Fibroblast of lung (primary cell): ENCODE data around the gene TCF4. TPM values are rescaled to one million over a fixed set of nuclear protein-coding genes. Genes with fewer than 3 reads are reported as not detected.

ENCODE experiments used
- DNase-seq, 2 donors: peaks; one replicate each; pipeline versions ENCODE4 v3.0.0 to v3.0.0-alpha.2; 2010; ENCODE audit warnings: low read depth in 2 of 2
- H2AFZ ChIP-seq: 2 replicates; pipeline ENCODE4 v1.5.1; 2012; ENCODE audit warnings: low read length, control low read depth, inconsistent platforms
- H3K27ac ChIP-seq: 2 replicates; pipeline ENCODE4 v1.5.1; 2011; ENCODE audit warnings: low read length, control low read depth; ENCODE audit not compliant: insufficient read depth
- H3K27me3 ChIP-seq: 2 replicates; pipeline ENCODE4 v1.5.1; 2011; ENCODE audit warnings: mild to moderate bottlenecking, low read length; ENCODE audit not compliant: control insufficient read depth, insufficient read depth
- H3K36me3 ChIP-seq: 2 replicates; pipeline ENCODE4 v1.5.1; 2011; ENCODE audit warnings: low read length; ENCODE audit not compliant: control insufficient read depth, insufficient read depth
- H3K4me1 ChIP-seq: 2 replicates; pipeline ENCODE4 v1.5.1; 2011; ENCODE audit warnings: low read length; ENCODE audit not compliant: control insufficient read depth, insufficient read depth; ENCODE audit errors: extremely low read depth
- H3K4me2 ChIP-seq: 2 replicates; pipeline ENCODE4 v1.5.1; 2011; ENCODE audit warnings: low read length, control low read depth; ENCODE audit not compliant: insufficient read depth; ENCODE audit errors: extremely low read depth
- H3K4me3 ChIP-seq, 4 experiments: fragments of 200-600 bp in 1 of 4; sonication (generic) in 1 of 4; replicated peaks in 1 of 4; 2 replicates each; pipeline ENCODE4 v1.5.1; 2011 to 2016; ENCODE audit warnings: low read length in 4 of 4, low read depth in 3 of 4, mild to moderate bottlenecking in 3 of 4, control low read depth in 2 of 4, inconsistent platforms in 1 of 4, mixed read lengths in 1 of 4; ENCODE audit not compliant: insufficient read depth in 1 of 4; ENCODE audit errors: control extremely low read depth in 1 of 4
- H3K79me2 ChIP-seq: 2 replicates; pipeline ENCODE4 v1.5.1; 2012; ENCODE audit warnings: mild to moderate bottlenecking, low read length, inconsistent platforms; ENCODE audit not compliant: control insufficient read depth, insufficient read depth
- H3K9ac ChIP-seq: 2 replicates; pipeline ENCODE4 v1.5.1; 2011; ENCODE audit warnings: mild to moderate bottlenecking, low read length, control low read depth; ENCODE audit not compliant: insufficient read depth
- H3K9me3 ChIP-seq: 2 replicates; pipeline ENCODE4 v1.5.1; 2012; ENCODE audit warnings: low read depth, low read length; ENCODE audit not compliant: control insufficient read depth, insufficient read depth
- H4K20me1 ChIP-seq: 2 replicates; pipeline ENCODE4 v1.5.1; 2011; ENCODE audit warnings: low read length; ENCODE audit not compliant: control insufficient read depth, insufficient read depth; ENCODE audit errors: extremely low read depth
- EZH2 ChIP-seq: IDR thresholded peaks from 2 replicates; pipeline ENCODE4 v1.5.1; 2012; ENCODE audit warnings: low read length, control low read depth, mild to moderate bottlenecking; ENCODE audit errors: missing control alignments
- polyA plus RNA-seq, 2 donors: library from polyadenylated mRNA; depleted of rRNA in 1 of 2; stranded (reverse) in 1 of 2; unstranded in 1 of 2; fragments of >200 nt; gene quantifications; 2 replicates each; pipeline ENCODE4 v1.2.1, GENCODE V29; 2011 to 2012; ENCODE audit warnings: missing spikeins in 1 of 2
- total RNA-seq: library from RNA; depleted of rRNA; stranded (reverse); fragments of >200 nt; gene quantifications from 2 replicates; pipeline ENCODE4 v1.2.1, GENCODE V29; 2014
- TF ChIP-seq, protein P1 (sequence below), 2 donors: IDR thresholded peaks in 1 of 2; conservative IDR thresholded peaks in 1 of 2; 1 replicate in 1 of 2; 2 replicates in 1 of 2; pipeline ENCODE4 v1.5.1; 2011 to 2012; ENCODE audit warnings: low read length in 2 of 2, control low read depth in 1 of 2, inconsistent platforms in 1 of 2, low read depth in 1 of 2, mild to moderate bottlenecking in 1 of 2

The TCF4 gene
- total and polyA plus RNA-seq, 2 donors (not counting 1 experiment from before 2014, with no cell fraction given) = 48.9 to 57.6 TPM

DNA sequence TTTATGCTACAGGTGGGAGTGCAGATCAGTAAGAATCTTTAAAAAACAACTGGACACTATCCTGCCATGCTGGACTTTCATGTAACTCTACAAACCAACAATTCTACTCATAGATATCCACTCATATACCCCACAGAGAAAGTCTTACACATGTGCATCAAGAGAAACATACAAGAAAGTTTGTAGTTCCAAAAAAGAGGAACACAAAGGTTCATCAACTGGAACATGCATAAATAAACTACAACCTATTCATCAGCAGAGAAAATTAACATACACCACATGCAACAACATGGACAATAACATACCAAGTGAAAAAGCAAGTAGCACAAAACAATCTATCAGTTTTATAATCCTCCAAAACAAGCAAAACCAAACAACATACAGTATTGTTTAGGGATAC, 17.0 kb downstream of the TCF4 start:
- H3K9ac ChIP-seq = no peak overlapping the region

DNA sequence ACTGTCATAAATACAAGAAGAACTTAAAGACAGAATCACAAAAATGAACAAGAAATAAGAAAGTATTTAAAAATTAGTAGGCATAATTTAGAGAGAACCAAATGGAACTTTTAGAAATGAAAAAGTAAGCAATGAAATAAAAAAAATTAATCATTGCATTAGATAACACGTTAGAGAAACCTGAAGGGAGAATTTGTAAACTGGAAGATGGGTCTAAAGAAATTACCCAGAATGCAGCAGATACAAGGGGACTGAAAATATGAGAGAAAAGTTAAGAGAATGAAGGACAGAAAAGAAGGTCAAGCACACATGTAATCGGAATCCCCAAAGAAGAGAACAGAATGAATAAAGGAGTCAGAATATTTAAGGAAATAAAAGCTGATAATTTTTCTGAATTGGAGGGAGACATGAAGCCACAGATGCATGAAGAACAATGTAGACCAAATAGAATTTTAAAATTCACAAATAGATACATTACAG, 21.5 kb downstream of the TCF4 start:
- Histone ChIP-seq H3K36me3 (no peaks in the 10 kb centered on the region), H3K4me2 (no peak overlapping the region), H3K9ac (no peak overlapping the region), H3K79me2 (no peaks in the 10 kb centered on the region), H2AFZ (no peak overlapping the region), H3K4me1 (no peaks in the 10 kb centered on the region), H3K4me3 (no peak overlapping the region), H3K27me3 (no peaks in the 10 kb centered on the region), H4K20me1 (no peaks in the 10 kb centered on the region), H3K9me3 (no peaks in the 10 kb centered on the region), H3K27ac (no peak overlapping the region)
- TF ChIP-seq EZH2 = no peak
- TF ChIP-seq, protein P1, sequence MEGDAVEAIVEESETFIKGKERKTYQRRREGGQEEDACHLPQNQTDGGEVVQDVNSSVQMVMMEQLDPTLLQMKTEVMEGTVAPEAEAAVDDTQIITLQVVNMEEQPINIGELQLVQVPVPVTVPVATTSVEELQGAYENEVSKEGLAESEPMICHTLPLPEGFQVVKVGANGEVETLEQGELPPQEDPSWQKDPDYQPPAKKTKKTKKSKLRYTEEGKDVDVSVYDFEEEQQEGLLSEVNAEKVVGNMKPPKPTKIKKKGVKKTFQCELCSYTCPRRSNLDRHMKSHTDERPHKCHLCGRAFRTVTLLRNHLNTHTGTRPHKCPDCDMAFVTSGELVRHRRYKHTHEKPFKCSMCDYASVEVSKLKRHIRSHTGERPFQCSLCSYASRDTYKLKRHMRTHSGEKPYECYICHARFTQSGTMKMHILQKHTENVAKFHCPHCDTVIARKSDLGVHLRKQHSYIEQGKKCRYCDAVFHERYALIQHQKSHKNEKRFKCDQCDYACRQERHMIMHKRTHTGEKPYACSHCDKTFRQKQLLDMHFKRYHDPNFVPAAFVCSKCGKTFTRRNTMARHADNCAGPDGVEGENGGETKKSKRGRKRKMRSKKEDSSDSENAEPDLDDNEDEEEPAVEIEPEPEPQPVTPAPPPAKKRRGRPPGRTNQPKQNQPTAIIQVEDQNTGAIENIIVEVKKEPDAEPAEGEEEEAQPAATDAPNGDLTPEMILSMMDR (conservative IDR thresholded peaks at IDR 0.05 in 1 of 2, IDR thresholded peaks at IDR 0.05 in 1 of 2; ENCODE audit: low read depth in 1 of 2, low read length in 2 of 2) = no peak
- DNase-seq = no peak

More for the DNA sequence above, 17.0 kb downstream of the TCF4 start:
- Histone ChIP-seq H3K79me2 (peaks cover 4% of the 10 kb centered on the region), H3K36me3 (no peaks in the 10 kb centered on the region), H3K27ac (no peak overlapping the region), H2AFZ (no peak overlapping the region), H3K4me2 (no peak overlapping the region), H3K4me1 (no peaks in the 10 kb centered on the region), H3K27me3 (no peaks in the 10 kb centered on the region), H3K9me3 (no peaks in the 10 kb centered on the region), H4K20me1 (no peaks in the 10 kb centered on the region), H3K4me3 (no peak overlapping the region)
- TF ChIP-seq, protein P1 (conservative IDR thresholded peaks at IDR 0.05 in 1 of 2, IDR thresholded peaks at IDR 0.05 in 1 of 2; ENCODE audit: low read depth in 1 of 2, low read length in 2 of 2) = no peak
- no peak for TF ChIP-seq EZH2
- DNase-seq = no peak

DNA sequence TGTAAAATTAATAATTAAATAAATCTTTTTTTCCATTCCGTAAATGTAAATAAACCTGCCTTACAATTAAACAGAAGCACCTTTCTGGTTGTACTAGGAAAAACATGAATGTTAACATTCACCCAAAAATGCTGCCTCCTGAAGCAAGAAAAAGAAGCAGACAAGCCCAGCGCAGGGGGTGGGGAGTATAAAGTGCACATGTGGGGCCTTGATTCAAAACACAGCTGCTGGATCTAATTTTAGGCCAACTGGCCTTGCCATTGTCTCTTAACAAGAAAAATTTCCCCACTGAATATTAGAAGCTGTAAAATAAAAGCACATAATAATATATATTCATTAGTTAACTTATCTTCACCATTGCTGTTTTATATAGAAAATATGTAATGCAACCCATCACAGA, 28.3 kb downstream of the TCF4 start:
- Histone ChIP-seq H3K27ac (no peak overlapping the region), H2AFZ (no peak overlapping the region), H3K9me3 (no peaks in the 10 kb centered on the region), H3K4me3 (no peak overlapping the region), H3K4me2 (no peak overlapping the region), H3K27me3 (no peaks in the 10 kb centered on the region), H4K20me1 (no peaks in the 10 kb centered on the region), H3K79me2 (peaks cover 1% of the 10 kb centered on the region), H3K9ac (no peak overlapping the region), H3K4me1 (no peaks in the 10 kb centered on the region), H3K36me3 (no peaks in the 10 kb centered on the region)
- DNase-seq = no peak
- TF ChIP-seq, protein P1 (conservative IDR thresholded peaks at IDR 0.05 in 1 of 2, IDR thresholded peaks at IDR 0.05 in 1 of 2; ENCODE audit: low read depth in 1 of 2, low read length in 2 of 2) = no peak
- no peak for TF ChIP-seq EZH2
